Activated naive CD4-positive, alpha-beta T cell (primary cell): ENCODE data around the gene KCNK5.

Experiments used
- DNase-seq, 4 experiments: peaks; one replicate each; lab custom pipeline; 2025; lab: John Stamatoyannopoulos, UW

KCNK5 gene

GRCh38 chr6:39171489-39172376 lies 57.5 kb downstream of the KCNK5 start:
- no peak for DNase-seq

DNA sequence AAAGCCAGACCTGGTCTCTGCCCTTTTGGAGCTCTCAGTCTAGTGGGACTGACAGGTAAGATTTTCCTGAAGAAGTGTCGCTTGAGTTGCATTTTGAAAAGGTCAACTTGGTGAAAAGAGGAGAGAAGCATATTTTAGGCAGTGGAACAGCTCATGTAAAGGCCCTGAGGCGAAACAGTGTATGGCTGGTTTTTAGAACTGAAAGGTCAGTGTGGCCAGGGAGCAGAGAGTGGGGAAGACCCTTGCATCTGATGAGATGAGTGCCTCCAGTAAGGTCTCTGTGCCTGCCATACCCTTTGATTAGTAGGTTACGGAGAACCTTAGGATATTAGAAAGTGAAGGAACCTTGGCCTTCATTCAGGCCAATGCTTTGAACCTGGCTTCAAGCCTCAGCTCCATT lies 58.4 kb downstream of the KCNK5 start:
- DNase-seq, result no peak

- DNase-seq, result no peak
Observed at GRCh38 chr6:39170389-39170788, 58.9 kb downstream of the KCNK5 start.

DNA sequence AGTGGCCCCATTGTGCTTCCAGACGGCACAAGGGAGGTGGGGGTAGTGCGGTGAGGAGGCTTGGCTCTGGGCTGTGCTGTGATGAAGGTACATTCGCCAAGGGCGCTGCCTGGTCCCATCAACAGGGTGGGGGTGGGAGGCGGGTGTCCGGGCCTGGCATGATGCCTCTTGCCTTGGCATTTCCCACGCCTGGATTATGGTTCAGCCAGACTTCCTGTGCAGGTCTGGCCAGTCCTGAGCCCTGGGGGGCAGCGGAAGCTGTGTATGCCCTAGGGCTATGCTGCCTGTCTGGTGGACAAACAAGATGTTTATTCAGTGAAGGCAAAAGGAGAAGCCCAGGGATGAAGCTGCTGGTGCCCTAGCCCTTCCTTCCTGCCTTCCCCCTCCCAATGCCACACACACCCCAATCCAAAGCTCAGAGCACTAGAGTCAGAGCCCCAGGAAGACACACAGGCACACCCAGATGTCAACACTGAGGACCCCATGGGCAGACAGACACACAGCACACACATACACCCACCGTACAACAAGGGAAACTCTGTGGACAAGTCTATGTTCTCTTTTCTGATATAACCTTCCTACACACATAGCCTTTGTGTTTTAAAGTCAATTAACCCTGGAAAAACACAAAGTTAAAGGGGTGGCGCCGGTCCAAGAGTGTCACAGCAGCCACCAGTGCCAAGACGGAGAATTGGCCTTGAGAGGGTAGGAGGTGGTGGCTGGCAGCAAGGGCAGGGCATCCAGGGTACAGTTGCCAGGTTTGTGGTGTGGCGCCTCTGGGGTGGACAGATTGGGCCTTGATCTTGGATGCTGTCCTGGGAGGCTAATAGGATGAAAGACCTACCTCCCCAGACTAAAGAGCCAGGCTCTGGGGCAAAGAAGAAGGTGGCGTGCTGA lies 59.6 kb downstream of the KCNK5 start:
- DNase-seq, result no peak

DNA sequence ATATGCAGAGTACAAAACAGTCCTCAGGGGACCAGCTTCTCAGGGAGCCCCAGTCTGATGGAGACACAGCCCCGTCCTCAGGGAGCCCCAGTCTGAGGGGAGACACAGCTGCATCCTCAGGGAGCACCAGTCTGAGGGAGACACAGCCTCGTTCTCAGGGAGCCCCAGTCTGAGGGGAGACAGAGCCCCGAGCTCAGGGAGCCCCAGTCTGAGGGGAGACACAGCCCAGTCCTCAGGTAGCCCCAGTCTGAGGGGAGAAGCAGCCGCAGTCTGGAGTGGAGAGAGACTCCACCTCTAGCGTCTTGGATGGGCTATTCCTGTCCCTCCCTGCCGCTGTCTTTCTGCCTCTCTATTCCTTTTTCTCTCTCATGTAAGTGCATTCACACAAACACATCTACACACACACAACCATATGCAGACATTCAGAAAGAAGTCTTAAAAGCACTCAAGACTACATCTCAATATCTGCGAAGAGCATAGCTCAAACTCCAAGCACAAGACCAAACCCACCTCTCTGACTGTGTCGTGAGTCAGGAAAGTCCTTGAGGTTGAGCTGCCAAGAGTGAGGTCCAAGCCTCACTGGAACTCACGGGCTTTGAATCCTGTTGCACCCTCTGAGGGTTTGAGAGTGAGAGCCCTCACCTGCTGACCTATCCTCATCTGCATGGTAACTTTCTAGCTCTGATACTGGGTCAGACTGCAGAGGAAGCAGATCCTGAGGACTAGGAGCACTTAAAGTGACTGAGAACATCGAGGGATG lies 61.2 kb downstream of the KCNK5 start:
- no peak for DNase-seq

DNA sequence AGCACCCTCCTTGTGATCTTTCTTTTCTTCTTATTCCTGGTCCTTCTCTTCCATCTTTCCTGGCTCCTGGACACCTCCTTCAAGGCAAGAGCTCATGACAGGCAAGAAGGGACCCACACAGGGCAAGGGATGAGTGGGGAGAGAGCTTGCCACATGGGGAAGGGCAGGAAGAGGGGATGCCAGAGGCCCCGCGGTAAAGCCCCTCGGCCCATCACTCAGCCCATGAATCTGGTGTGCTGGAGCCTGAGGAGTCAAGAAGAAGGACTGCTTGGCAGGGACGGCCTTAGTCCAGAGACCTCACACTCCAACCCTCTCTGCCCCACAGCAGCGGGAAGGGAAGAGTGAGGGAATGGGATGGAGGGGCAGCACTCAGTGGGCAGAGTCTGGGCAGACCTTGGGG lies 62.0 kb downstream of the KCNK5 start:
- no peak for DNase-seq

GRCh38 chr6:39166912-39167290 lies 62.4 kb downstream of the KCNK5 start:
- no peak for DNase-seq

DNA sequence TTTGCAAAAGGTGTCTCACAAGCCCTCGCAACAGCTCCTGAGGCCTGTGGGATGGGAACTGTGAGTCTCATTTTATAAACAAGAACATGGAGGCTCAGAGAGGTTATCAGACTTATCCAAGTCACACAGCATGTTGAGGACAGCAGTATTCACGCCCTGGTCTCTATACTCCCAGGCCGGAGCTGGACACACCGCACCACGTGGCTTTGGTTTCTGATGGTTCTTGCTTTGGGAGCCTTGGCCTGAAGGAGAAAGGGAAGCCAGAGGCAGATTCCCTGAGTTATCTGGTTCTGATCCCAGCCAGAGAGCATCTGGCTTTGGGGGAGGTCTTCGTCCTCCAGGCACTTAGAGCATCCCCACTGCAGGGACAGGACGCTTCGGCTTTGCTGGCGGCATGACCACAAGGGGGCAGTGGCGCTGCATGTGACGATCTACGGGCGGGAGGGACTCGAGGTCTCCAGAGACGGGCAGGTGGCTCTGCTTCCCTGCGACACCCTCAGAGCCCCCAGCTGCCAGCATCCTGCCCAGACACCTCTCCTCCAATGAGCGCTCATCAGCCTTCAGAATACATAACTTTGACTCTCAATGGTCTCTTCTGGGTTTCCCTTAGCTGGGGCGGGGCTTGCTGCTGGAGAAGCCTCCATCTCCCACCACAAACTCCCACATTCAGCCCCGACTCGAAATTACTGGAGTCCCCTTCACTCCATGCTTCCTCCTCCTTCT lies 62.9 kb downstream of the KCNK5 start:
- DNase-seq, result peak; percentile 77 to 80 (median 78)

DNA sequence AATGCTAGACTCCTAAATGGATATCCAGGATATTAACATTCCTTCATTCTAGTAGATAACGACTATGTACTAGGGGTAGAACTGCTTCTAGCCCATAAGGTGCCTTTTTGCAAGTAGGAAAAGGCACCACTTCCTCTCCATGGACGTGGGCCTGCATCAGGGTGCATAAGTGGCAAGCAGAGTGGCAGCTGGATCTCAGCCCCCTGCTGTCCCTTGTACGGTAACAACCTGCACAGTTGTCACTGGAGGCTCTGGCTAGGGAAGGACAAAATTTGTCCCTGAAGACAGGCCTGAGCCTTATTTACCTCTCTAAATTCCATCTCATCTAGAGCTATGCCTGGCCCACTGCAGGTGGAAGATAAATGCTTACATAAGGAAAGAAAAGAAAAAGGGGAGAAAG lies 71.8 kb downstream of the KCNK5 start:
- DNase-seq, result no peak

DNA sequence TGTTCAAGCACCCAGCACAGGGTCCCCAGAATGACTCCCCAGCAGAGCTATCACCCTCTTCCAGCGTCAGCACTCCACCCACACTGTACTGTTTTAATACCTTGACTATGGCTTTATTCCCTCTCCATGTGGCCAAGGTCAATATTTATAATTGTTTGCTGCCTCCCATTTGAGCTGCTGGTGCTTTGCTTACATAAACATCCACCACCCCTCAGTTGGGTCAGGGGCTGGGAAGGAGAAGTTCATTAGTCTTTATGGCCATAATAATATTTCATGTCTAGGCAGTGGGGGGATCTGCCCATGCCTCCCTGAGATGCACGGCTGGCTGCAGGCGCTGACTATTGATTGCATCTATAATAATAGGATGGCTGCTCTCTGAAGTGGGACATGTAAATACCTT lies 72.5 kb downstream of the KCNK5 start:
- DNase-seq, result no peak

DNA sequence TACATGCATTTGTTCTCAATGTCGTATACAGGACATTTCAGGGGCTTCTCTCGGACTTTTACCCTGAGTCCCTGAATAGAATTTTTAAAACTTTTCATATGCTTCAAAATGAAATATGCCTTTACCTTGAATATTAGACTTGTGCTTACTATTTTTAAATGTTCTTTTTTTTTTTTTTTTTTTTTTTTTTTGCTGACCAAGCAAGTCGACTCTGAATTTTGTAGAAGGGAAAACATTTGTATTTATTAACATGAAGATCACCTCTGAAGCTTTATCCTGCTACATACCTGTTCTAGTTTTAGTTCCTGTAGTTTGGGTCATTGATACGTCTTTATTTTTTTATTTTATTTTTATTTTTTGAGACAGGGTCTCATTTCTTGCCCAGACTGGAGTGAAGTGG lies 74.6 kb downstream of the KCNK5 start:
- DNase-seq, result no peak

- DNase-seq, result no peak
Observed at GRCh38 chr6:39153766-39154397, 75.4 kb downstream of the KCNK5 start.

GRCh38 chr6:39152262-39152661 lies 77.0 kb downstream of the KCNK5 start:
- DNase-seq, result no peak

DNA sequence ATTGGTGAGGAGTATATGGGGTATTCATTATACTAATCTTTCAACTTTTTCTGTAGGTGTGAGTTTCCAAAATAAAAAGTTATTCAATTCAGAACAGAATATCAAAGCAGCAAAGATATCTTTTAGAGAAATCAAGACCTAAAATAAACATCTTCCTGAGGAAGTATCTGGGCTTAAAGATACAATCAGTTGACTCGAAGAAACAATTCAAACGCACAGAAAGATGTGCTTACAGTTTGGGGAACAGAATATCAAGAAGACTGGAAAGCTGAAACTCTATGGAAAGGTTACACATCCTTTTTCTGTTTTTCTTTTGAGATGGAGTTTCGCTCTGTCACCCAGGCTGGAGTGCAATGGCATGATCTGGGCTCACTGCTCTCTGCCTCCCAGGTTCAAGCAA lies 78.1 kb downstream of the KCNK5 start:
- no peak for DNase-seq

DNA sequence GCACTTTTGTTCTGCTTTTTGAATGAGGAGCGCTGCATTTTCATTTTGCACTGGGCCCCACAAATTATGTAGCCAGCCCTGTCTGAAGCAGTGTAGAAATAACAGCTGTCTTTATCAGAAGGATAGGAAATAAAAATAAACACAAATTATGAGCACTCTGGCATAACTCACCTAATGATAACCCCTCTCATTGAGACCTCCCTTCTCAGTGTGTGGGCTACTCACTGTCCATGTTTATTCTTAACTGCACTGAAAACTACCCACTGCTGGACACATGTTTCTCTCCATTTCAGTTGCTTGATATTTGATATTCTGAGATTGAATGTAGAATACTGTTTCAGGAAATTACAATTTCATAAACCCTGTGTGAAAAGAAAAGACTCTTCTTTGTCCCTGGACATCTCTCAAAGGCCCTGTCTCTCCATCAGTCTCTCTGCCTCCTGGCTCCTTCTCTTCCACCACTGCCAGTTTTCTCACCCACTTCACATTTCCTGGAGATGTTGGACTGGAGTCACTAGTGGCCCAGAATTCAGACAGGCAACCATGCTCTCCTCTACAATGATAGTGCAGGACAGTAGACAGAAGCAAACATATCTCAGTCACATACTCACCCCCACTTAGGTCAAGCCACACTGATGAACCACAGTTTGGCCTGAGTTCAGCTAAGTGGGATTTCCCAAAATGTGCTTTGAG lies 84.6 kb downstream of the KCNK5 start:
- DNase-seq, result no peak

DNA sequence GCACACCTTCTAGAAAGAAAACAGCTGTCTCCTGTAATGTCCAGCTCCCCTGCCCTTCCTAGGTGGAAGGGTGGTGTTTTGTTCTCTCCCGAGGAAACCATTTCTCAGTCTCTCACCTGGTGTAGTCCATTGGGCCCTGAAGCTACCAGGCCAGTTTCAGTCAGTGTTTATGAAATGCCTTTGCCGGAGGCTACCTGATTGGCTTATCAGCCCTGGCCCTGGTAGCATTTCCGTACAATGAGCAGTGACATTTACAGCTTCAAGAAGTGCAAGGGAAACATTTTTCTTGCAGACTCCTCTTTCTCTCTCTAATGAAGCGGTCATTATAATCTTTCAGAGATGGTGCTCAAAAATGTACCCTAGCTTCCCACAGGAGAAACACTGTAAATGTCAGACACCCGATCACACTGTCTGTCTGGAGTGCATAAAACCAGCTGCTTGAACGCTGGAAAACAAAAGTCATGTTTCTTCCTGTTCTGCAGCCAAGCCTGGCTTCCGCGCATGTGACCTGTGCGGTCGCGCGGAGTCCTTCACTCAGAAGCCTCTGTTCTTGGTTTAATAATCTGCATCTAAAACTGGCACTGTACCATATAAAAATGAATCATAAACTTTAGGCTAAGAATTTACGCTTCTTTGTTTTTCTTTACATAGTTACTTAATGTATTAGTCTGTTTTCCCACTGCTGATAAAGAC lies 85.9 kb downstream of the KCNK5 start:
- peak in 2 of 4 experiments; percentile 12 to 13 for DNase-seq

DNA sequence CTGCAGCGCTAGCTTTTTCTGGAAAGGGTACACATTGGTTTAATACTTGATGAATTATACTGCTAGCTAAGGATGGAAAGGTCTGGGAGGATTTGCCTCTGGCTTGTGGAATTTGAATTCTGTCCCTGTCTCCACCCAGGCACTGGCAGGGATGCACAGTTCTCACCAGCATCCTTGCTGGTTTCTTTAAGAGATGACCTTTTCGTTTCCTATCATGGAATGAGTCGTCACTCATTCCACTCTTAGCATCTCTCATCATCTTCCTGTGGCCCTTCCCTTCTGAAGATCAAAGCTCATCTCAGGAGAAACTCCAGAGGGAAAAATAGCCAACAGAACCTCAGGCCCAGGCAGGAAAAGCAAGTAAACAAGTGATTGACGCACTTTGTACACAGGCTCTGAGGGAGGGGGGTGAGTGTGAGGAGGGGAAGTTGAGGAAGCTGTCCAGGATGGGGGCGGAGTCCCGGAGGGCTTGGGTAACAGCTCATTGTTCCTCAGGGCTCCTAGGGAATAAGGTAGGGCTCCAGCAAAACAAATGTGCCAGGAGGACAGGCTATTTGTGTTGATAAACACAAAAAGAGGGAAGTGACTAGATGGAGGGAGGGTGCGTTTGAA lies 88.6 kb downstream of the KCNK5 start:
- no peak for DNase-seq
